WTC11 (cell line): Measurements from ENCODE around the gene BLMH.

Source experiments
- KAT7 ChIP-seq: sonication (generic); formaldehyde crosslinking; IDR thresholded peaks from 2 replicates; pipeline ENCODE4 v1.8.1; 2023; ENCODE audit warnings: missing genetic modification reagents, mild to moderate bottlenecking, borderline replicate concordance
- ZNF232 ChIP-seq: sonication (generic); formaldehyde crosslinking; IDR thresholded peaks from 2 replicates; pipeline ENCODE4 v1.8.0; 2022; ENCODE audit warnings: mild to moderate bottlenecking, missing genetic modification reagents
- TF ChIP-seq, protein P1 (sequence below): fragments of 200-600 bp; IDR thresholded peaks from 2 replicates; pipeline ENCODE4 v1.8.0; 2022; ENCODE audit warnings: antibody characterized with exemption

DNA sequence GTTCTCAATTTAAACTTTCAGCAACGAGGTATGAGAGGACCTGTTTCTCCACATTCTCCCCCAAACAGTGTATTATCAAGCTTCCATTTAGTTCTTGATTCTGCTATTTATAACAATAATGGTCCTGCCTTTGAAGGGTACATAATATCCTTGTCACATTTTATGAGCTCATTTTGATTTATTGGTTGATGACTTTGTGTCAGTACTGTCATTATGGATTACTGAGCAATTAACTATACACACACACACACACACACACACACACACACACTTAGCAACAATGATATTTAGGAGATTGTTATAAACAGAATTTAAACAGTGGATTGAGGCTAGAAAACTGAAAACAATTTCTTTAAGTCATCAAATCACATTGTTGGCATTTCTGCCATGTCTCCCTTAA, 35.1 kb upstream of the BLMH start:
- TF ChIP-seq ZNF232 = no peak
- TF ChIP-seq, protein P1, sequence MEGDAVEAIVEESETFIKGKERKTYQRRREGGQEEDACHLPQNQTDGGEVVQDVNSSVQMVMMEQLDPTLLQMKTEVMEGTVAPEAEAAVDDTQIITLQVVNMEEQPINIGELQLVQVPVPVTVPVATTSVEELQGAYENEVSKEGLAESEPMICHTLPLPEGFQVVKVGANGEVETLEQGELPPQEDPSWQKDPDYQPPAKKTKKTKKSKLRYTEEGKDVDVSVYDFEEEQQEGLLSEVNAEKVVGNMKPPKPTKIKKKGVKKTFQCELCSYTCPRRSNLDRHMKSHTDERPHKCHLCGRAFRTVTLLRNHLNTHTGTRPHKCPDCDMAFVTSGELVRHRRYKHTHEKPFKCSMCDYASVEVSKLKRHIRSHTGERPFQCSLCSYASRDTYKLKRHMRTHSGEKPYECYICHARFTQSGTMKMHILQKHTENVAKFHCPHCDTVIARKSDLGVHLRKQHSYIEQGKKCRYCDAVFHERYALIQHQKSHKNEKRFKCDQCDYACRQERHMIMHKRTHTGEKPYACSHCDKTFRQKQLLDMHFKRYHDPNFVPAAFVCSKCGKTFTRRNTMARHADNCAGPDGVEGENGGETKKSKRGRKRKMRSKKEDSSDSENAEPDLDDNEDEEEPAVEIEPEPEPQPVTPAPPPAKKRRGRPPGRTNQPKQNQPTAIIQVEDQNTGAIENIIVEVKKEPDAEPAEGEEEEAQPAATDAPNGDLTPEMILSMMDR = no peak
- TF ChIP-seq KAT7 = no peak
